Liver (tissue), 3 donors: Measurements from ENCODE around the gene TIMM13.

Experiments used
- CTCF ChIP-seq: fragments of 150-350 bp; IDR thresholded peaks from 2 replicates; pipeline ENCODE4 v1.5.1; 2017; ENCODE audit warnings: improper control_type of control experiment, low read depth, low read length; ENCODE audit not compliant: missing input control
- FOXA1 ChIP-seq: IDR thresholded peaks from 2 replicates; pipeline ENCODE4 v1.6.1; 2016; ENCODE audit warnings: antibody characterized with exemption
- GABPA ChIP-seq, 2 donors: IDR thresholded peaks in 1 of 2; conservative IDR thresholded peaks in 1 of 2; 2 replicates each; pipeline ENCODE4 v1.6.1; 2016; ENCODE audit warnings: antibody characterized with exemption in 2 of 2, mild to moderate bottlenecking in 1 of 2, moderate library complexity in 1 of 2
- donor health status: healthy.
- donor health status: healthy.

GRCh38 chr19:2415973-2416319 is 11.4 kb downstream of the TIMM13 start:
- TF ChIP-seq CTCF = no peak
- TF ChIP-seq FOXA1 = no peak
- TF ChIP-seq GABPA (IDR thresholded peaks at IDR 0.05 in 1 of 2, conservative IDR thresholded peaks at IDR 0.05 in 1 of 2) = no peak
